NCI-H82 treated with DMSO at 0.1 percent for 48 hours (cell line): ENCODE measurements around the gene SLC38A10.

Experiments
- DNase-seq: peaks from one replicate; lab custom pipeline; 2025; ENCODE audit not compliant: unreplicated experiment; lab: John Stamatoyannopoulos, UW

The SLC38A10 gene

DNA sequence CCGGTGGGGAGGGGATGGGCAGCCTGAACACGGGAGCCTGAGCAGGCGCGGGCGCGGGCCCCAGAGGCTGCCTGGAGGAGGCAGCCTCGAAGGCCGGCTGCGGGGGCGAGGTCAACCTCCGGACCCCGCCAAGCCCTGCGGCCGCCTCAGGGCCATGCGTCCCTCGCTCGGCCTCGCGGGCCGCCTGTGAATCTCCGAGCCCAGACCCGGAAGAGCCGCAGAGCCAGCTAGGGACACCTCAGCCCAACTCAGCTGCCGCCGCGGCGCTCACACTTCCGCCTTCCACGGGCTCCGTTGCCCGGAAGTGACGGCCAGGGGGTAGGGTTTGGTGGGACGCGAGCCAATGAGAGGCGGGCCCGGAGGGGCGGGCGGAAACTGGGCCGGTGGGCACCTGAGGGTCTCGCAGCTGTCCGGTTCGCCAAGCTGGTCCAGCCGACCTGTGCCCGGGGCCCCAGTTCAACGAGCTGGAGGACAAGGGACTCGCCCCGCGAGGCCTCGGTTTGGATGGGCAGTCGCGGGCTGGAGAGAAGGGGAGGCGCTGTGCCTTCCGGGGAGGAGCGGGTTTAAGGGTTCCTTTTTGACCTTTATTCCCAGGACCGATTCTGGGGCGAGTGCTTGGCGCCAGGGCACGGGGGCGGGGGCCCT lies at the start of gene SLC38A10:
Gene SLC38A10 (minus strand): TSS at position 277 of the 645 bp plus-strand sequence. CDS start 386 bp downstream, outside the sequence.
- peak; percentile 45 for DNase-seq

DNA sequence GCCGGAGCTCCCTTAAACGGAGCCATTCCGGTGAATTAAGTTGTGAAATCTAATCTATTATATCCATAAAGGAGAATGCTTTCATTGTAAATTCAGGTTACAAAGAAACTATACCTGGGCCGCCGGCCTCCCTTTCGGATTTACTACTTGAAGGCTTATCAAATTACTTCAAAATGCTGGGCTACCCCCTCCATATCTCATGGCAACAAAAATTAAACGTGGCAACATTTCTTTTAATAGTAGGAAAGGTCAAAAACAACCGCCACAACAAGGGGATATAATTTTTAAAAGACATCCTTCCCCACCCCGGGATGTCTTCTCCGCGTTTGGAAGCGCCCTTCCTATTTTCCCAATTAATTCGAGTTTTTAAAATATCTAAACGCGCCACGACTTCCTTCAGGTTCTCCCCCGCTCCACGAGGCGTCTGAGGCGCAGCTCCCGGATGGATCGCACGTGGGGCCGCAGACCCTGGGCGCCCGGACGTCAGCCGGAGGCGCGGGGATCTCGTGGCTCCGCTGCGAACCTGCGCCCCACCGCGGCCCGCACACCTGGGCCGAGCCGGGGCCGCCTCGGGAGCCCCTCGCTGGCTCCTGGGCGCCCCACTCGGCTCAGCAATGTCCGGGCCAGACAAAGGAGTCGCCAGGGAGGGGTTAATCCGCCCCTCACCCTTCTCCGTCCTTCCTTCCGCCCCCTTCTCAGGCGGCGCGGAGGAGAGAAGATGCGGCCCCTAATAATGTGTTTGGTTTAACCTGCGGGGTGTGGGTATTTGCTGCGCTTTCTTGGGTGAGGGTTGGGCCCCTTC lies 47.4 kb upstream of the SLC38A10 start:
- no peak for DNase-seq

DNA sequence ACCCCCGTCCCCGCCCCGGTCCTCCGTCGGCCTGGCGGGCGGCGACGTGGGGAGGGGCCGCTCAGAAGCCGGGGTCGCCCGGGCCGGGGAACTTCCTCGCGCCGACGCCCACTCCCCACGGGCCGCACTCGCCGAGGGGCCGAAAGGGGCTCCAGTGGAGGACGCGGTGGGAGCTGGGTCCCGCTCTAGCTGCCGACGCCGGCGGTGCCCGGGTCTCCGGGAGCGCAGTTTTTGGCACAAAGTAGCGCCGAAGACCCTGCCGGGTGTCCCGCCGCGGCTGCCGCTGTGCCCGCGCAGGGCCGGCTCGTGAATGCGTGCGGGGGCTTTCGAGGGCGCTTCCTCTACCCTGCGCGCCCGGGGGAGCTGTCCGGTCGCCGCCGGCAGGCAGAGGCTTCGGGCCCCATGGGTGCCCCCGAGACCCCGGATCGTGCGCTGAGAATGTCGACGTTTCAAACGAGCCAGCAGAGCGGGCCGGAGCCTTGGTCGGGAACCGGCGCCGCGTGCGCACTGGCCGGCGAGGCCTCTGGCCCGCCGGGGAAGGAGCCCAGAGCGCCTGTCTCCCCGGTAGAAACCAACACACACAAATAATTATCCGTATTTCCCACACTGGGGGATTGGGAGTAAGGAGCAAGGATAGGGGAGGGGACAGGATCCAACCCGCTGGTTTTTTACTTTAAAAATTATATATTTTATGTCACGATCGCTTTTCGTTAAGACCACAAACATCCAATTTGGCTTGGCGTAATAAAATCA lies 46.6 kb upstream of the SLC38A10 start:
- DNase-seq: no peak

DNA sequence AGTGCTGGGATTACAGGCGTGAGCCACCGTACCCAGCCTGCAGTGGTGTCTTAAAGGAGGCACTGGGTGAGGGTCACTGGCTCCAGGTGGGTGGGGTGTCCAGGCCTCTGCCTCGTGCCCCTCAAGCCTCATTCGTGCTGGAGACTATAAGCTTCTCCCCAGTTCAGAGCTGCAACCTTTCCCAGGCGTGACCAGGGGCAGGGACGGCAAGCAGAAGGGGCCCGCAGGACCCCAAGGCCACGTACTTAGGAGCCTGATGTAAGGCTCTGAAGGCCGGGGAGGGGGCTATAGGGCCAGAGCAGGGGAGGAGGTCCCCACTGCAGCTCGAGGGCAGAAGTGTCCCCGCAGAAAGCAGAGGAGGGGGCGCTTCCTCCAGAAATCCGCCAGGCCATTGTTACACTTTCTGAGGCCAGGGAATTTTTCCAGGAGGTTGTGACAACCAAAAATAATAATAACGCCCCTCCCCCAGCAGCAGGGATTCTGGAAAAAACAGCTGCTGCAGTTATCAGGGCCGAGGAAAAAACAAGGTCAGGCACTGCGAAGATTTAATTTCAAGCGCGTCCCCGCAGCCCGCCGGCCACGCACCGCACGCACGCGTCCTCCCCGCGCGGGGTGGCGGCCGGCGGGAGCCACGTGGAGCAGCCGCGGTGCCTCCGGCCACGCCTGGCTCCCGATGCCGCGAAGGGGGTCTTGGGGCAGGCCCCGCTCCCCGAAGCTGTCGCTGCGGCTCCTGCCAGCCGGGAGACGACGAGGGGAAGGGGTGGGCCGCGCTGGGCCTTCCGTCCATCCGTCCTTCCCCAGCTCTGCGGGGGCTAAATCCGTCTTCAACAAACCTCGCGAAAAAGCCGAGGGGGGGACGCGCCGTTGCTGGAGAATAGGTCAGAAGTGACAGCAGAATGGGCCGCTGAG lies 45.8 kb upstream of the SLC38A10 start:
- DNase-seq: no peak

DNA sequence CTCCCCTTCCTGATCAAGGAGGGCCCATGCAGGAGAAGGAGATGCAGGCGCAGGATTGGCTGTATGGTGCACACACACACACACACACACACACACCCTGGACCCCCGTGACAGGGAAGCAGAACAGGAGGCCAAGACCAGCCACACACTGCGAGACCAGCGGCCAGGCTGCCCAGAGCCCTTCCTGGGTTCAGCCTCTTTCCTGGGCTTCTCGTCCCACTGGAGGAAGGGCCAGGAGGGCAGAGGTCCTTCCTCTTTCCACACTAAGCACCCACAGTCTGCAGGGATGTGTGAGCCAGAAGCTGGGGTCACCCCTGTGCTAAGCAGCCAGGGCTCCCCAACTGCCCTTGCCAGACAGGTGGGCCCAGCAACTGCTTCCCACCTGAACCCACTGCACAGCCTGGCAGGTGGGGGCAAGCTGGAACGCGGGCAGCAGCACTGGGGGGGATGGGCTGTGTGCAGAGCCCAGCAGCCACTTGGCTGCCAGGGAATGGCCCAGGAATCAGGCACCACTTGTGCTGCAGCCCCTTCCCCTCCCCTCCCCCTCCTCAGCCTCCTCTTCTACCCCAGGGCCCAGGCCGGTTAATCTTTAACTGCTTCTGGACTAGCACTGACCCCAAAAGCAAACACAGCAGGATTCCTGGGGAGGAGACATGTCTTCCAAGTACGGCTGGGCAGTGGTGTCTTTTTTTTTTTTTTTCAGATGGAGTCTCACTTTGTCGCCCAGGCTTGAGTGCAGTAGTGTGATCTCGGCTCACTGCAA lies 44.6 kb upstream of the SLC38A10 start:
- DNase-seq: no peak

DNA sequence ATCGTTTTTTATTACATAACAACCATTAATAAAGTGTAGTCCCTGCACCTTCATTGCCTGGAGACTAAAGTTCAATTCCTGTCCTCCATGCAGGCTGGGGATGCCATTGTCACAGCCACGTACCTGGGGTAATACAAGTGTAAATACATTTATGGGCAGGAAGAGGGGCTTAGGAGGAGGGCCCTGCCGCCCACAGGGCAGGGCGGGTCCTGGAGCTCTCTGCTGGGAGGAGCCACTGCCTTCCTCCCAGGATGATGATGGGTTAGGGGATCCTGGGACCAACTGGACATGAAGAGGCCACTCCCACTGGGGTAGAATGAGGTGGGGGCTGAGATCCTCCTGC lies 44.1 kb upstream of the SLC38A10 start:
- DNase-seq: no peak

DNA sequence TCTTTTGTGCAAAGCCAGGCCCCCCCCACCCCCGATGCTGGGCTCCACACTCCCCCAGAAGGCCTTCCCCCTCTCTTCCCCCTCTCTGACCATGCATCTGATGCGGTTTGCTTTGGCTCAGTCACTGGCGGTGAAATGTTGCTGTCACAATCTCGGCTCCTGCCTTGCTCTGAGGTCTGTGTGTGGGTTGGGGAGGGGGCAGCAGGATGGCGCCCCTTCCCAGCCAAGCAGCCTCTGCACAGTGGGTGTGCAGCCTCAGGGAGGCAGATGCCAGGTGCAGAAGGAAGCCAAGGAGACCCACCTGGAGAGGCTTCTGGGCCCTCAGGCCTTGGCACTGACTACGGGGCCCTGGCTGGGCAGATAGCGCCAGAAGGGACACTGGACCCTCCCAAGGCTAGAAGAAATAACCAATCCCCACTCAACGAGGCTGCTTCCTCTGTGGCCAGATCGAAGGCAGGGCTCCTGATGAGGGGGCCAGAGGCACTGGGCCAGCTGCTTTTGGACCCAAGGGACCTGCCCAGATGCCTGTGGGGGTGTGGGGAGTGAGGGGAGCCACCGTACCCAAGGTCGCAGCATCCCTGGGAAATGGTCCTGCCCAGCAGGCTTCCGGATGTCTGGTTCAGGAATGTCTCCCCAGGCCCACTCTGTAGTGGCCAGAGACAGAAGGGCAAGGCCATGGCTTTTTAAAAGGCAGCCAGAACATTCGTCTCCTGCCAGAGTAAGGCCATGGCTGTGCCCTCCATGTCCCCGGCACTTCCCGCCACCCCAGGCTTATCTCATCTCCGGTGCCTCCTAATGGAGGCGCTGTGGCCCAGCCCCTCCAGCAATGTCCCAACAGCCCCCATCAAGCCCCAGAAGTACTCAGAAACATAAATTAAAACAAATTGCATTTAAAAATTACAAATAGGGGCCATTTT lies 43.4 kb upstream of the SLC38A10 start:
- DNase-seq: no peak

DNA sequence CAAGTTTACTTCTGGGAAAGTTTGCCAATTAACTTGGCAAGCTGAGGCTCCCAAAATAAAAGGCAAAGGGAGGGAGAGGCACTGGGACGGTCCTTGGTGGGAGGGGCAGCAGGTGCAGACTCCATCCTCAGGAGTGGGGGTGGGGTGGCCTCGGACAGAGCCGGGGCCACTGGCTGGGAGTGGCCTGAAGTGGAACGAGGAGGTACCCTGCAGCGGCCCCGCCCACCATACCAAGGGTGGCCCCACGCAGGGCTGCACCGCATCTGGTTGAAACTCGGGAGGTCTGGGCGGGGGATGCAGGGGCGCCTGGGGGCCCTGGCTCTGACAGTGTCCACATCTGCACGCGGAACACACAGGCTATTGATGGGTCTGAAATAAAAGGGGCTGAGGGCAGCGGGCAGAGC lies 42.4 kb upstream of the SLC38A10 start:
- DNase-seq: no peak

DNA sequence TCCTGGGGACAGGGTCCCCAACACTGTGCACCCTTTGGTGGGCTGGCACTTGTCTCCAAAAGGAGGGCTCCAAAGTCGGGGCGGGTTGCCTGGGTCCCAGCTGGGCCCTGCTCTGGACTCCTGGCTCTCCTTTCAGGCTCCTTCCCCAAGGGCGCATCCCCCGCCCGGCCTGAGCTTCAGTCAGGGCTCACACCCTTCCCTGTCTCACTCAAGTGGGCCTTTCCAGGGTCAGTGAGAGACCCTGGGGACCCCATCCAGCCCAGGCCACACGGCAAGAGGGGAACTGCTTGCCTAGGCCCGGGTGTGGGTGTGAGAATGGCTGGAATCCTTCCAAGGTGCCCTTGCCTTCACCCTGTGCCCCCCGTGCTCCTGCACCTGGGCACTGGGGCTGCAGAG lies 41.8 kb upstream of the SLC38A10 start:
- no peak for DNase-seq

DNA sequence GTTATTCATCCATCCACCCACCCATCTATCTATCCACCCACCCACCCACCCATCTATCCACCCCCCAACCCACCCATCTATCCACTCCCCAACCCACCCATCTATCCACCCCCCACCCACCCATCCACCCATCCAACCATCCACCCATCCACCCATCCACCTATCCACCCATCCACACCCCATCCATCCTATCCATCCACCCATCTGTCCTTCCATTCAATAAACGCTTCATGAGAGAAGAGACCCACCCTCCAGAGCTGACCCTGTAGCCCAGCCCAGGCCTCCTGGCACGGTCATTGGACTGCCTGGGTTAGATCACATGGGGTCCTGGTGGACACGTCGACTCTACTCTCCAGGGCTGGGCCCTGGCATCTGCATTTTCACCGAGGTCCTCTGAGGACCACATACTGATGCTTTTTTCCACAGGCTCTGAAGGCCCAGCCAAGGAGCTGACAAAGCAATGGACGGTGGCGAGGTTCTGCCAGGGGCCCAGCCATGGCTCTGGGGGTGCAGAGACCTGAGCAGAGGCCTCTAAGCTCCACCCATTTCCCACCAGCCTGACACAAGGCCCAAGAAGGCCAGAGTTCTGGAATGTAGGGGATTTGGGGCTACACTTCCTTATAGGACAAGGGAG lies 41.3 kb upstream of the SLC38A10 start:
- no peak for DNase-seq

DNA sequence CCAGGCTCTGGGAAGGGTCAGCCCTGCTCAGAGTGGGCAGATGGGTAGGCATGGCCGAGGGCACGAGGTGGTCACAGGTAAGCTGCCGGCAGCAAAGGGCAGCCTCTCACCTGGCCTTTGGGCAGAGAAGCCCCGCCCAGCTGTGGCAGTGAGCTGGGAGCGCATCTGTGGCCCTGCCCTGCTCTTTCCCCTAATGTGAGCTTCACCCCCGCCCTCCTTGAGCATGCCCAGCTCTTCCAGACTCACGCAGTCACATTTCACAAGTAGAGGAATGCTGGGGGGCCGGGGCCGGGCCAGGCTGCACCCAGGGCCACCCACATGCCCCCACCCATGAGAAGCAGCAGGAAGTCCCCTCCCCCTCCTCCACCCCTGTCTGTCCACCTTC lies 40.7 kb upstream of the SLC38A10 start:
- DNase-seq: no peak

DNA sequence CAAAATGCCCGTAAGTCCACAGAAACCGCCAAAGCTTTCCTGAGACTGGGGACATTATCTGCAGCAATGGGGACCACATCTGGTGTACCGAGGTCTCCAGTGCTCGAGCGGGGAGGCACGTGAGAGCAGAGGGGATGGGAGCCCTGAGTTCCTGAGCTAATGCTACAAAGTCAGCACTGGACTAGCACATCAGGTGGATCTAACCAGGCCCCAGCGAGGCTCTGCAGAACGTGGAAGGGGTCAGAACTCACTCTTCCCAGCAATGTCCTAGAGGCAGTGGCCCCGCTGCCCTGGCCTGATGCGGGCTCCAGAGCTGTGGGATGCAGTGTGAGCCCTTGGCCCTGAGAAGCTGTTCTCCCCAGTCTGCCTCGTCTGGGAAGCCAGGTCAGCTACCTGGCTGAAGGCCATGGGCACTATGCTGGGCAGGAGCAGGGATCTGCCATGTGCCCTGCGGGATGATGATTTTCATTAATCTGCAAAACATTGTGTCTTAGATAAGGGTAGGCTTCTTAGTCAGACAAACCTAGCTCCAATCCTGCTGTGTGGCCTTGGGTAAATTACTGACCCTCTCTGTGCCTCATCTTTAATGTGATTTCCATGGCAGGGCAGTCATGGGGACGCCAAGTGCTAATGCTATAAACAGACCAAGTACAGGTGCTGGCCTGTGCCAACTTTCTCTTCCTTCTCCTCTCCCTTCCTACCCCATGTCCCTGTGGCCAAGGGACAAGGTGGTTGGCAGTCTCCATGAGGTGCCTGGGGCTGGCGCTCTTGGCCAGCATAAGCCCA lies 40.1 kb upstream of the SLC38A10 start:
- no peak for DNase-seq

DNA sequence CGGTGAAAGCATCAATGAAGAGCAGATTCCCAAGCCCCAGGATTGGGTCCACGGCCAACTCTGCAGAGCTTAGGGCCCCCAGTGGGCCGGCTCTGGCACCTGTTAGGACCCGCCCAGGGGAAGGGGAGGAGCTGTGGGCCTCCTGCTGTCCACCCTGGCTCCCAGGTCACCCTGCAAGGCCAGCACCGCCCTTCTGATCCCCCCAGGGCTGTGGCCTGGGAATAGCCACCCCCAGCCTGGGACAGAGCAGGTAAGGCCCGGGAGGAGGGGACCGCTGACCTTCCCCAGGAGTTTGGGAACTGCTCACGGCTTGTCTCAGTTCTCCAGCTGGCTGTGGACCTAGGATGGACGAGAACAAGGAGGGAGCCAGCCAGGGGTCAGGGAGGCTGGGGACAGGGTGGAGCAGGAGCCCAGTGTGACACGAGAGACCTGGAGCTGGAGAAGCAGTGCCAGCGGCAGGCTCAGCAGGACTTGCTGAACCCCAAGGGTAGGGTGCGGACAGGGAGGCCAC lies 39.3 kb upstream of the SLC38A10 start:
- no peak for DNase-seq

DNA sequence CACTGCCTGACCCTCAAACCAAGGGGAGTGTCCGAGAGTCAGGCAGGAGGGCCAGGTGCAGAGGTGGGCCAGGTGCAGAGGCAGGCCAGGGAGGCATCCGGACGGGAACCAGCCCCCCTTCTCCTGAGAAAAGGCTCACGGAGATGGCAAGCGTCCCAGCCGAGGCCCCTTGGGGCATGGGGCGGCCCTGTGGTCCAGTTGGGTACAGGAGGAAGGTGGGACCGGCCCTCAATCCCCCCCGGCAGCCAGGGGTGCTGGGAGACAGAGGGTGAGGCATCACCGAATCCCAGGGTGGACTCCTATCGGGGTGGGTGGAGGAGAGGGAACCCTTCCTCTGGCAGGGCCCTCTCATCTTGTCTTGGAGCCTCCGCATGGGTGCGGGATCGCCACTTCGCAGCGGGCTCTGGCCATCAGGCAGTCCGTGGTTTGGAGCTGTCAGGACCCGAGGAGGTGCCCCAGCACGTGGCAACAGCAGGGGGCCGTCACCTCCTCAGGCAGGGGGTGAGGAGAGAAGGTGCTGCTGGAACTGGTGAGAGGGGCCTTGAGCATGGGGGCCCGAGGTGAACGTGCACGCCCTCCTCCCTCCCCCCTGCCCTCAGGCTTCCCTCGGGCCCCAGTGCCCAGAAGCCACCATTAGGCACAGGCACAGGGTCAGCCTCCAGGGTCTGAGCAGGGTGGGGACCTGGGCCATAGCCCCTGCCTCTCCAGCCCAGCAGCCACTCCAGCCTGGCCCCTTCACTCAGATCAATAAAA lies 38.7 kb upstream of the SLC38A10 start:
- DNase-seq: no peak

DNA sequence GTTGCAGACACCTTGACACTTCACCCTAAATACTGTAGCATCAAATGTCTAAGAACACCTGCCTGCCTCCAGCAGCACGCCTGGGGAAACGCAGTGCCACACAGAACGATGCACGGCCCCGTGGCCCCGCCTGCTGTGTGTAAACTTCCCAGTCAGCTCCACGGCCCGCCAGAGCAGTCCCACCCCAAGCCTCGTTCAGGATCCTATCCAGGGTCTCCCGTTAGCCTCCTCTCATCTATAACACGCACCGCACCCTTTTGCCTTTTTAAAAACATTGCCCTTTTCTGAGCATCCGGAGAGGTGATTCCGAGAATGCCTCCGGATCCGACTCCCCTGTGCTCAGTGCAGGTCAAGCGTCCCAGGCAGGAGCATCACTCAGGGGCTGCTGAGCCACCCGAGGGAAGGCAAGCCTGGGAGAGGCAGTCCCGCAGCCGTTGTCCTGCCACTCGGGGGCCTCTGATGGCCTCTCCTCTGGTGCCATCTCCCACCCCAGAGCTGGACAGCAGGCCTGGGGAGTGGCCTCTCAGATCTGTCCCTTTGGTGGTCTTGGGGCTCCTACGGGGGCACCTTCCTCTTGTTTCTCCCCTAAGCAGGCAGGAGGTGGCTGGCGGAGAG lies 37.9 kb upstream of the SLC38A10 start:
- no peak for DNase-seq

DNA sequence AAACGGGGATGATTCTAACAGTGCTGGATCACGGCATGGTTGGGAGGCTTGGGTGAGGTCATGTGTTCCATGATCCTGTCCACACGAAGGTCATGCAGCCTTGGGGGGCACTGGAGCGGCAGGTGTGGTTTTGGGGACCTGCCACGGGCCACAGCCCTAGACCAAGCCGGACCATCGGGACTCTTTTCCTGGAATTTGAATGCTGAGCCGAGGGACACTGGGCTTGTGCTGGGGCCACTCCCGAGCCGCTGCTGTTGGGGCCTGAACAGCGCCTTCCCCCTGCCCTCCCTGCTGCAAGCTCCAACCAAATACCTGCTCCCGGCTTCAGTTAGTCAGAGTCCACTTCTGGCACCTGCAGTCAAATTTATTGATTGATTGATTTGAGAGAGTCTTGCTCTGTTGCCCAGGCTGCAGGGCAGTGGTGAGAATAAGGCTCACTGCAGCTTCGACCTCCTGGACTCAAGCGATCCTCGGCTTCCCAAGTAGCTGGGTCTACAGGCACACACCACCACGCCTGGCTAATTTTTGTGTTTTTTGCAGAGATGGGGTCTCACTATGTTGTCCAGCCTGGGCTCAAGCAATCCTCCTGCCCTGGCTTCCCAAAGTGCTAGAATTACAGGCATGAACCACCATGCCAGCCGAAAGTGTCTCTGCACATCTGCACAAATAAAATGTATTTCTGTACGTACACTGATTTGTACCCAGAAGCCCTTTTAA lies 37.2 kb upstream of the SLC38A10 start:
- DNase-seq: no peak
